H9 (cell line): ENCODE measurements around the gene DPYSL5. TPM values are rescaled to one million over a fixed set of nuclear protein-coding genes. Genes with fewer than 3 reads are reported as not detected.

Experiments
- DNase-seq: peaks from one replicate; pipeline ENCODE4 v3.0.0-alpha.2; 2017
- H2AFZ ChIP-seq: one replicate; pipeline ENCODE4 v1.6.1; 2013; ENCODE audit warnings: mild to moderate bottlenecking, low read length, control low read depth, moderate library complexity
- H2AK5ac ChIP-seq: 2 replicates; pipeline ENCODE4 v1.6.1; 2013; ENCODE audit warnings: low read length, control low read depth, mixed read lengths; ENCODE audit not compliant: insufficient read length
- H2BK120ac ChIP-seq: one replicate; pipeline ENCODE4 v1.6.1; 2013; ENCODE audit warnings: low read depth, mild to moderate bottlenecking, low read length, control low read depth, inconsistent platforms; ENCODE audit not compliant: poor library complexity, severe bottlenecking
- H2BK12ac ChIP-seq: 2 replicates; pipeline ENCODE4 v1.6.1; 2013; ENCODE audit warnings: low read length, control low read depth, mixed read lengths, low read depth; ENCODE audit not compliant: insufficient read length
- H2BK15ac ChIP-seq: 2 replicates; pipeline ENCODE4 v1.6.1; 2013; ENCODE audit warnings: low read depth, low read length, control low read depth
- H2BK20ac ChIP-seq: one replicate; pipeline ENCODE4 v1.6.1; 2013; ENCODE audit warnings: low read depth, mild to moderate bottlenecking, low read length, control low read depth, inconsistent platforms; ENCODE audit not compliant: poor library complexity, severe bottlenecking
- H2BK5ac ChIP-seq: 2 replicates; pipeline ENCODE4 v1.6.1; 2013; ENCODE audit warnings: low read length, control low read depth, mixed read lengths; ENCODE audit not compliant: insufficient read length
- H3K14ac ChIP-seq: 2 replicates; pipeline ENCODE4 v1.6.1; 2013; ENCODE audit warnings: low read length, control low read depth; ENCODE audit not compliant: insufficient read depth
- H3K18ac ChIP-seq: 2 replicates; pipeline ENCODE4 v1.6.1; 2013; ENCODE audit warnings: low read depth, mild to moderate bottlenecking, mixed read lengths, low read length, control low read depth; ENCODE audit not compliant: insufficient read length
- H3K23ac ChIP-seq: 2 replicates; pipeline ENCODE4 v1.6.1; 2013; ENCODE audit warnings: low read length, control low read depth, mixed read lengths, low read depth; ENCODE audit not compliant: insufficient read length
- H3K23me2 ChIP-seq: 2 replicates; pipeline ENCODE4 v1.6.1; 2013; ENCODE audit warnings: low read depth, mild to moderate bottlenecking, mixed read lengths, low read length, control low read depth; ENCODE audit not compliant: insufficient read length, poor library complexity, severe bottlenecking
- H3K27ac ChIP-seq: 2 replicates; pipeline ENCODE4 v1.5.1; 2013; ENCODE audit warnings: low read length, control low read depth, mixed read lengths, low read depth; ENCODE audit not compliant: insufficient read length
- H3K27me3 ChIP-seq: 2 replicates; pipeline ENCODE4 v1.6.1; 2013; ENCODE audit warnings: low read length, control low read depth, inconsistent platforms; ENCODE audit not compliant: insufficient read depth
- H3K4ac ChIP-seq: 2 replicates; pipeline ENCODE4 v1.6.1; 2013; ENCODE audit warnings: low read depth, mild to moderate bottlenecking, control low read depth, inconsistent platforms, low read length, moderate library complexity
- H3K4me1 ChIP-seq: 2 replicates; pipeline ENCODE4 v1.6.1; 2013; ENCODE audit warnings: low read length, control low read depth, inconsistent platforms; ENCODE audit not compliant: insufficient read depth
- H3K4me2 ChIP-seq: 2 replicates; pipeline ENCODE4 v1.6.1; 2013; ENCODE audit warnings: low read length, control low read depth, mixed read lengths; ENCODE audit not compliant: insufficient read length, insufficient read depth
- H3K56ac ChIP-seq: 2 replicates; pipeline ENCODE4 v1.6.1; 2013; ENCODE audit warnings: low read depth, mild to moderate bottlenecking, mixed read lengths, low read length, control low read depth; ENCODE audit not compliant: insufficient read length
- H3K79me1 ChIP-seq: 2 replicates; pipeline ENCODE4 v1.6.1; 2013; ENCODE audit warnings: low read depth, mild to moderate bottlenecking, moderate library complexity, low read length, control low read depth, inconsistent platforms; ENCODE audit not compliant: insufficient read depth, poor library complexity, severe bottlenecking
- H3K79me2 ChIP-seq: 2 replicates; pipeline ENCODE4 v1.6.1; 2013; ENCODE audit warnings: low read length, control low read depth, inconsistent platforms; ENCODE audit not compliant: insufficient read depth
- H3K9ac ChIP-seq: 2 replicates; pipeline ENCODE4 v1.6.1; 2013; ENCODE audit warnings: low read length, control low read depth, mixed read lengths; ENCODE audit not compliant: insufficient read length; ENCODE audit errors: extremely low read depth
- H3K9me3 ChIP-seq: one replicate; pipeline ENCODE4 v1.6.1; 2013; ENCODE audit warnings: low read depth, low read length, inconsistent platforms; ENCODE audit not compliant: control insufficient read depth
- H3T11ph ChIP-seq: one replicate; pipeline ENCODE4 v1.6.1; 2013; ENCODE audit warnings: mild to moderate bottlenecking, low read length, control low read depth, inconsistent platforms
- H4K20me1 ChIP-seq: one replicate; pipeline ENCODE4 v1.6.1; 2013; ENCODE audit not compliant: control insufficient read depth, insufficient read length, insufficient read depth
- H4K5ac ChIP-seq: 2 replicates; pipeline ENCODE4 v1.6.1; 2013; ENCODE audit warnings: low read depth, mild to moderate bottlenecking, mixed read lengths, low read length, control low read depth; ENCODE audit not compliant: insufficient read length
- H4K8ac ChIP-seq: replicated peaks from 2 replicates; pipeline ENCODE4 v1.6.1; 2013; ENCODE audit warnings: low read length, control low read depth, mixed read lengths, low read depth; ENCODE audit not compliant: insufficient read length
- H4K91ac ChIP-seq: 2 replicates; pipeline ENCODE4 v1.6.1; 2013; ENCODE audit warnings: low read depth, mild to moderate bottlenecking, moderate library complexity, mixed read lengths, low read length, control low read depth; ENCODE audit not compliant: insufficient read length
- H3K27ac Mint-ChIP-seq, 3 experiments: 2 replicates in 2 of 3; 3 replicates in 1 of 3; pipeline ENCODE4 v1.8.0; 2020 to 2021; ENCODE audit warnings: mixed read lengths in 3 of 3, mild to moderate bottlenecking in 1 of 3, moderate library complexity in 1 of 3
- H3K27me3 Mint-ChIP-seq: 2 replicates; pipeline ENCODE4 v1.8.0; 2021; ENCODE audit warnings: low read depth, mild to moderate bottlenecking, moderate library complexity, mixed read lengths
- H3K36me3 Mint-ChIP-seq, 3 experiments: 2 replicates in 2 of 3; 3 replicates in 1 of 3; pipeline ENCODE4 v1.8.0; 2020 to 2021; ENCODE audit warnings: low read depth in 3 of 3, mixed read lengths in 3 of 3; ENCODE audit not compliant: insufficient read depth in 1 of 3
- H3K4me1 Mint-ChIP-seq, 2 experiments: 2 replicates each; pipeline ENCODE4 v1.8.0; 2020; ENCODE audit warnings: mixed read lengths in 2 of 2
- H3K4me3 Mint-ChIP-seq, 2 experiments: 2 replicates in 1 of 2; 3 replicates in 1 of 2; pipeline ENCODE4 v1.8.0; 2020 to 2021; ENCODE audit warnings: mild to moderate bottlenecking in 2 of 2, mixed read lengths in 2 of 2, moderate library complexity in 1 of 2
- H3K9me3 Mint-ChIP-seq, 2 experiments: 2 replicates in 1 of 2; 3 replicates in 1 of 2; pipeline ENCODE4 v1.8.0; 2020; ENCODE audit warnings: mild to moderate bottlenecking in 2 of 2, mixed read lengths in 2 of 2, moderate library complexity in 1 of 2
- CTCF ChIP-seq: fragments of 200-600 bp; sonication (generic); conservative IDR thresholded peaks from 3 replicates; pipeline ENCODE4 v1.8.0; 2021; ENCODE audit warnings: antibody characterized with exemption, mild to moderate bottlenecking
- WGBS: extraction: QIAGEN DNeasy Blood & Tissue Kit; methylation state at CpG from one replicate; pipeline ENCODE4 v1.1.7; 2013; ENCODE audit warnings: missing lambda C conversion rate, low lambda C conversion rate, mixed read lengths; ENCODE audit not compliant: insufficient read length; ENCODE audit errors: extremely low coverage; 5-methylcytosine and 5-hydroxymethylcytosine counted together
- total RNA-seq: library from RNA; stranded (reverse); gene quantifications from 2 replicates; pipeline ENCODE4 v1.2.1, GENCODE V29; 2021

Gene DPYSL5
- total RNA-seq, 1 experiment from 2014 or later = 6.4 TPM

GRCh38 chr2:26840937-26841610 lies 6.9 kb upstream of the DPYSL5 start:
- no peak overlapping the region for H4K5ac ChIP-seq
- no peaks in the 10 kb centered on the region for H3K79me2 ChIP-seq
- no peaks in the 10 kb centered on the region for H3K79me1 ChIP-seq
- no peak overlapping the region for H2BK15ac ChIP-seq
- no peaks in the 10 kb centered on the region for H3K36me3 Mint-ChIP-seq
- H2BK20ac ChIP-seq = no peak overlapping the region
- H2BK12ac ChIP-seq = no peak overlapping the region
- no peaks in the 10 kb centered on the region; the same call in 1 of the 2 replicates for H3K27me3 ChIP-seq
- H3K27me3 Mint-ChIP-seq = peaks cover 66% of the 10 kb centered on the region
- H3K18ac ChIP-seq = no peak overlapping the region
- H3K23ac ChIP-seq = no peak overlapping the region
- H2BK5ac ChIP-seq = no peak overlapping the region
- H4K20me1 ChIP-seq = no peaks in the 10 kb centered on the region
- no peak overlapping the region for H3K4ac ChIP-seq
- H3K27ac Mint-ChIP-seq = no peak overlapping the region
- no peak overlapping the region for H4K8ac ChIP-seq
- no peak overlapping the region for H3K27ac ChIP-seq
- TF ChIP-seq CTCF = peak; percentile 34; the same call in 2 of the 3 replicates
- no peak overlapping the region for H3K14ac ChIP-seq
- no peak overlapping the region for H3K9ac ChIP-seq
- H3K4me2 ChIP-seq = no peak overlapping the region
- no peak overlapping the region for H3T11ph ChIP-seq
- 0 out of 4 replicates have a peak, but pooled peaks cover 0 to 3% of the 10 kb centered on the region in 2 experiments for H3K4me1 Mint-ChIP-seq
- no peak overlapping the region for H2AFZ ChIP-seq
- DNase-seq = no peak
- H3K56ac ChIP-seq = no peak overlapping the region
- H2AK5ac ChIP-seq = no peak overlapping the region
- H3K23me2 ChIP-seq = no peaks in the 10 kb centered on the region
- no peak overlapping the region for H4K91ac ChIP-seq
- no peak overlapping the region for H3K4me3 Mint-ChIP-seq
- H3K4me1 ChIP-seq = no peaks in the 10 kb centered on the region
- H3K9me3 ChIP-seq = no peaks in the 10 kb centered on the region
- no peak overlapping the region for H2BK120ac ChIP-seq
- no peaks in the 10 kb centered on the region for H3K9me3 Mint-ChIP-seq
- no CpG with 5 or more reads among the region's 4 CpGs for WGBS
